ENCODE data around the gene GLB1L3. TPM values are rescaled to one million over a fixed set of nuclear protein-coding genes. Genes with fewer than 3 reads are reported as not detected.

Gene GLB1L3
- total and polyA plus RNA-seq, 7 experiments from 2014 or later = 1.0 to 11.4 (median 2.5) TPM

DNA sequence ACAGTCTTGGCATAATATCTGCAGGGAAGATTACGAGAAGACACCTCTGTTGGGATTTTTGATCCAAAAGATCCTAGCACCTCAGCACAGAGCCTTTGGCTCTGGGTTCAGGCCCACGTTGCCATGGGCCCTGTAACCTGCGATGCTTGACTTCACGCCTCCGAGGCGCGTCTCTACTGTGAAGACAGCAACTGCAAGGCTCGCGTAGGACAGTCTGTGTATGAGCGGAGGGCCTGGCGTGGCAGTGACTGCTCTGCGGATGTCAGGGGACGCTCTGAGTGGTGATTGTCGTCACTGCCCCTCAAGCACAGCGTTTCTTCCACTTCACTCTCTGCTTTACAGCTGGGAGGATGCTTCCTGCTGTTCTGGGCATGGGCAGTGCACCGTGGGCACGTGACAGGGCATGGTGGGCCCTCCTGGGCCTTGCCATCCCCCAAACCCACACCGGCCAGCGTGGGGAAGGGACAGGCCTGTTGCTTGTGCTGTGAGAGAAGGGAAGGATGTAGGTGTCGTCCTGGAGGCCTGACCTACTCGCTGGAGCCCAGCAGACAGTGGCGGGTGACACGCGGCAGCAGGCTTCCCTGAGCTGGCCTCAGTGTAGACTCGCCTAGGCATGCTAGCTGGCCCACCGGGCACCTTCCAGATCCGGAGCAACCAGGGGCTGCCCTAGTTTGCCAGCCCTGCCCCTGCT lies 82.1 kb downstream of the GLB1L3 start:
- ChIA-PET POLR2A (no interaction called here), CTCF (no interaction called here)
- no peak for DNase-seq

DNA sequence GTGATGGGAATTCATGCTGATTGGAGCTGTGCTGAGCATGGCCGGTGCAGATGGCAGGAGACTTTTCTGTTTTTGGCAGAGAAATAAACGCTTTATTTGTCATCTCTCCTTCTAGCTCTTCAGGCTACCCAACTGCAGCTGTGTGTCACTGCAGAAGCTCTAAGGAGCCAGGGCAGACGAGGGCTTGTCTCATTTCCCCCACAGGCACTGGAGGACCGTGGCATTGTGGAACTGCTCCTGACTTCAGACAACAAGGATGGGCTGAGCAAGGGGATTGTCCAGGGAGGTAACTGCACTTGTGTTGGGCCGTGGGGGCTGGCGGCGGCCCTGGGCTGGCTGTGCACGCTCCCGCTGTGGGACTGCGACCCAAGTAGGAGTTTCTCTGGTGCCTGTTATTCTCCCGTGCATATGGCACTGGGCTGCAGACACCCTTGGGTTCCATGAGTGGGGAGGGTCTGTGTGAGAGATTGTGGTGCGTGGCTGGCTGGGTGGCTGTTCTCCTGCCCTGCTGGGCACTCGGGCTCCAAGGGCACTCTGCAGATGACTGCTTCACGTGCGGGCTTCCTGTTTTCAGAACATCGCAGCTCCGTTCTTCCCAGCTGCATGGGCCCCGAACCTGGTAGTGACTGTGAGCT lies 82.8 kb downstream of the GLB1L3 start:
- H3K4me1 ChIP-seq (ENCODE audit: control insufficient read depth in 2 of 2, insufficient read depth in 2 of 2, low read length in 2 of 2) = peaks cover 0 to 6% of the 10 kb centered on the region in 2 donors
- H3K4me3 Mint-ChIP-seq = no peak overlapping the region
- no peak overlapping the region for H3K4me3 ChIP-seq (ENCODE audit: low read length)
- H3K4me1 Mint-ChIP-seq = peaks cover 6 to 26% (median 16%) of the 10 kb centered on the region in 7 donors
- no peak overlapping the region for H3K27ac Mint-ChIP-seq
- H3K9me3 Mint-ChIP-seq = peaks cover 0 to 8% (median 0%) of the 10 kb centered on the region in 11 donors
- POLR2A ChIA-PET = no interaction called here
- CTCF ChIA-PET = interaction anchor here (1.1 kb wide), 1 partner anchor 85 kb away, joined by 4 read pairs; no protein-coding TSS in a partner anchor
- no peak overlapping the region for H3K27ac ChIP-seq (ENCODE audit: low read depth, low read length)
- ATAC-seq (no peak), DNase-seq (no peak)
- intact Hi-C loops (cut with micrococcal nuclease) = no loop called here
- no peaks in the 10 kb centered on the region for H3K36me3 ChIP-seq (ENCODE audit: control insufficient read depth in 2 of 3, insufficient read depth in 3 of 3, low read length in 3 of 3)
- no peaks in the 10 kb centered on the region for H3K9me3 ChIP-seq (ENCODE audit: control insufficient read depth in 2 of 3, low read length in 3 of 3)
- peaks cover 3 to 13% (median 6%) of the 10 kb centered on the region in 5 donors for H3K27me3 Mint-ChIP-seq
- H3K36me3 Mint-ChIP-seq = peaks cover 0 to 7% (median 0%) of the 10 kb centered on the region in 5 donors
- no peaks in the 10 kb centered on the region for H3K27me3 ChIP-seq (ENCODE audit: control insufficient read depth in 2 of 2, insufficient read depth in 2 of 2, low read length in 2 of 2)

More for the DNA sequence above, 82.1 kb downstream of the GLB1L3 start:
- no peak overlapping the region for H3K27ac ChIP-seq (ENCODE audit: low read depth, low read length)
- no peaks in the 10 kb centered on the region for H3K27me3 ChIP-seq (ENCODE audit: control insufficient read depth in 2 of 2, insufficient read depth in 2 of 2, low read length in 2 of 2)
- intact Hi-C loops (cut with micrococcal nuclease) = no loop called here
- H3K4me3 ChIP-seq (ENCODE audit: low read length) = no peak overlapping the region
- ATAC-seq = no peak
- H3K9me3 Mint-ChIP-seq = peaks cover 0 to 8% (median 0%) of the 10 kb centered on the region in 11 donors
- no peaks in the 10 kb centered on the region for H3K9me3 ChIP-seq (ENCODE audit: control insufficient read depth in 2 of 3, low read length in 3 of 3)
- H3K36me3 ChIP-seq (ENCODE audit: control insufficient read depth in 2 of 3, insufficient read depth in 3 of 3, low read length in 3 of 3) = no peaks in the 10 kb centered on the region
- peaks cover 3 to 13% (median 7%) of the 10 kb centered on the region in 5 donors for H3K27me3 Mint-ChIP-seq
- H3K4me1 ChIP-seq (ENCODE audit: control insufficient read depth in 2 of 2, insufficient read depth in 2 of 2, low read length in 2 of 2) = peaks cover 0 to 6% of the 10 kb centered on the region in 2 donors
- no peak overlapping the region for H3K4me3 Mint-ChIP-seq
- H3K4me1 Mint-ChIP-seq = peaks cover 6 to 26% (median 16%) of the 10 kb centered on the region in 7 donors
- peaks cover 0 to 9% (median 2%) of the 10 kb centered on the region in 5 donors for H3K36me3 Mint-ChIP-seq
- no peak overlapping the region for H3K27ac Mint-ChIP-seq

DNA sequence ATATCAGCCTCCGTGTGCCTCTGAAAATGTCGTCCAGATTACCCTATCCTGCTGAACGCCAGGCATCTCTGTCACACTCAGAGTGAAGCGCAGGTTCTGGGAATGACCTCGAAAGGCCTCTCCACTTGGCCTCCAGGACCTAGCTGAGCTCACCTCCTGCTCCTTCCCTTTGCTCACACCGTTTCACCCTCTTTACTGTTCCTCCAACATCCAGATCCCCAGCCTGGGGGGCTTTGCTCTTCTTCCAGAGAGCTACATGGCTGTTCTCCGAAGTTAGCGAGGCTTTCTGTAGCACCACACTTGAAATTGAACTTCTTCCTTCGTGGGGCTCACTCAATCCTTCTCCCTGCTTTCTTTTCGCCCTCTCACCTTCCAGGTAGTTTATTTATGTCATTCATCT lies 83.5 kb downstream of the GLB1L3 start:
- Histone ChIP-seq H3K9me3 (ENCODE audit: control insufficient read depth in 2 of 3, low read length in 3 of 3) (no peaks in the 10 kb centered on the region), H3K27ac (ENCODE audit: low read depth, low read length) (no peak overlapping the region), H3K4me3 (ENCODE audit: low read length) (no peak overlapping the region), H3K27me3 (ENCODE audit: control insufficient read depth in 2 of 2, insufficient read depth in 2 of 2, low read length in 2 of 2) (no peaks in the 10 kb centered on the region), H3K36me3 (ENCODE audit: control insufficient read depth in 2 of 3, insufficient read depth in 3 of 3, low read length in 3 of 3) (no peaks in the 10 kb centered on the region), H3K4me1 (ENCODE audit: control insufficient read depth in 2 of 2, insufficient read depth in 2 of 2, low read length in 2 of 2) (peaks cover 0 to 6% of the 10 kb centered on the region in 2 donors)
- CTCF ChIA-PET = interaction anchor here (0.5 to 1.1 kb wide), 2 partner anchors 86 to 103 kb away, joined by 3 to 4 read pairs; no protein-coding TSS in a partner anchor
- H3K4me1 Mint-ChIP-seq = peaks cover 6 to 26% (median 16%) of the 10 kb centered on the region in 7 donors
- POLR2A ChIA-PET = no interaction called here
- peaks cover 2 to 13% (median 6%) of the 10 kb centered on the region in 5 donors for H3K27me3 Mint-ChIP-seq
- intact Hi-C loops (cut with micrococcal nuclease) = no loop called here
- ATAC-seq (no peak), DNase-seq (no peak)
- H3K4me3 Mint-ChIP-seq = peak overlapping the region in 2 of 10 donors; percentile 52 to 58
- H3K36me3 Mint-ChIP-seq = peaks cover 0 to 7% (median 0%) of the 10 kb centered on the region in 5 donors
- H3K27ac Mint-ChIP-seq = peak overlapping the region in 3 of 9 donors; percentile 44 to 67 (median 57)
- H3K9me3 Mint-ChIP-seq = peaks cover 0 to 6% (median 0%) of the 10 kb centered on the region in 11 donors

DNA sequence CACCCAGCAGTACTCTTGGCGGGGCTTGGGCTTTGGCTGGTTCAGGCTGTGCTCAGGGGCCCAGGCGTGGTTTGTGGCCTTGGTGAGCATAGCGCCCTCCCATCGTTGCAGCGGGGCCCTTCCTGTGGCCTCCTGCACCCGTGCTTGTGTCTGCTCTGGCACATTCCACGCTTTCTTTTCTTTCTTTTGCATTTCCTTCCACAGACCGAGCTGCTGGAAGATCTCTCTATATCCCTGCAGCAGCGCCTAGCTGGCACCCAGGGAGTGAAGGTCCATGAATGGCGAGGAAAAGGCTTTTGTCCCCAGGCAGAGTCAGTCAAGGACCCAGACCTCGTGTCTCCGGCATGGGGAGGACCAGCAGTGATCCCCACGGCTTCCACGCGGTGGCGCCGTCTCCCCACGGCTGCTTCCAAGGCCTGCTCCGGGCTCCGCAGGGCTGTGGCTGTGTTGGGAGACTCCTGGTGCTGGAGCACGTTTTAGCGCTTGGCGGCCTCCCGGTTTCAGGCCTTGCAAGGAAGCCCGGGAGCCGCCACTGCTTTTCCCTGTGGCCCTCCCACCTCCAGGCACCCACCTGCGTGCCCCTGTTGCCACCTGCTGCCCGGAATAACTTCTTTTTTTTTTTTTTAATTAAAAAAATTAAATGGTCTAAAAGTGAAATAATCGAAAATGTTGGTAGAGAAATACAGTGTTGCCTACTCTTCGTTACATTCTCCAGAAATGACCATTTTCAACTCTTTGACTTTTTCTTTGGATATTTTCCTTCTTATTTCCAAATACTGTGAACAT lies 84.1 kb downstream of the GLB1L3 start:
- H3K4me3 ChIP-seq (ENCODE audit: low read length) = no peak overlapping the region
- H3K36me3 Mint-ChIP-seq = peaks cover 0 to 7% (median 0%) of the 10 kb centered on the region in 5 donors
- H3K27ac Mint-ChIP-seq = peak overlapping the region in 2 of 9 donors; percentile 57 to 67

DNA sequence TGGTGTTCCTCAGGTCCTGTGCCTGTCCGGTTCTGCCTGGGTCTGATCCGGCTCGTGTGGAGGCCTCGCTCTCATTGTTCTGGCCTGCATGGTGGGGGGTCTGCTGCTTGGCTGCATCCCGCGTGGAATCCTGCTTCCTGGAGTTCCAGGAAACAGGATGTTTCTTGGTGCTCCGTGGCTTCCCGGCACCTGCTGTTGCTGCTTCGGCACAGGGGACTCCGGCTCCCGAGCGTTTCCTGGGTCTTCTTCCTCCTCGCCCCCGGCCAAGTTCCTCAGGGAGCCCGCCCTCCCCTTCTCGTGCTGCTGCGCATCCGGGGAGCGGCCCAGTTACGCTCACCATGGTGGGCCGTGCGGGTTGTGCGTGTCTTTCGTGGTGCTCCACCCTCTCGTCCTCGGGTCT lies 85.5 kb downstream of the GLB1L3 start:
- Mint-ChIP-seq H3K9me3 (no peaks in the 10 kb centered on the region), H3K27me3 (peaks cover 0 to 13% (median 6%) of the 10 kb centered on the region in 5 donors), H3K4me1 (peaks cover 6 to 22% (median 16%) of the 10 kb centered on the region in 7 donors), H3K36me3 (peaks cover 0 to 7% (median 0%) of the 10 kb centered on the region in 5 donors), H3K27ac (peak overlapping the region in 5 of 9 donors; percentile 12 to 87 (median 29)), H3K4me3 (peak overlapping the region in 5 of 10 donors; percentile 18 to 70 (median 41))
- ChIA-PET POLR2A (no interaction called here), CTCF (no interaction called here)
- peak in 1 of 9 donors; percentile 20 for DNase-seq
- H3K27ac ChIP-seq (ENCODE audit: low read depth, low read length) = no peak overlapping the region
- intact Hi-C loops (cut with micrococcal nuclease) = no loop called here
- H3K4me3 ChIP-seq (ENCODE audit: low read length) = no peak overlapping the region
- no peaks in the 10 kb centered on the region for H3K9me3 ChIP-seq (ENCODE audit: control insufficient read depth in 2 of 3, low read length in 3 of 3)
- ATAC-seq = no peak
- peaks cover 0 to 6% of the 10 kb centered on the region in 2 donors for H3K4me1 ChIP-seq (ENCODE audit: control insufficient read depth in 2 of 2, insufficient read depth in 2 of 2, low read length in 2 of 2)
- H3K27me3 ChIP-seq (ENCODE audit: control insufficient read depth in 2 of 2, insufficient read depth in 2 of 2, low read length in 2 of 2) = no peaks in the 10 kb centered on the region
- H3K36me3 ChIP-seq (ENCODE audit: control insufficient read depth in 2 of 3, insufficient read depth in 3 of 3, low read length in 3 of 3) = no peaks in the 10 kb centered on the region

More for the DNA sequence above, 84.1 kb downstream of the GLB1L3 start:
- H3K9me3 ChIP-seq (ENCODE audit: control insufficient read depth in 2 of 3, low read length in 3 of 3) = no peaks in the 10 kb centered on the region
- CTCF ChIA-PET = interaction anchor here (0.5 to 1.1 kb wide), 3 partner anchors 86 to 508 kb away, joined by 3 to 4 read pairs (median 3); no protein-coding TSS in a partner anchor
- Mint-ChIP-seq H3K27me3 (peaks cover 0 to 13% (median 6%) of the 10 kb centered on the region in 5 donors), H3K9me3 (peaks cover 0 to under 1% (median 0%) of the 10 kb centered on the region in 11 donors), H3K4me3 (peak overlapping the region in 7 of 10 donors; percentile 3 to 58 (median 32)), H3K4me1 (peaks cover 6 to 22% (median 16%) of the 10 kb centered on the region in 7 donors)
- DNase-seq = peak; percentile 30 to 83 (median 60)
- H3K27ac ChIP-seq (ENCODE audit: low read depth, low read length) = no peak overlapping the region
- intact Hi-C loops (cut with micrococcal nuclease) = no loop called here
- no peaks in the 10 kb centered on the region for H3K27me3 ChIP-seq (ENCODE audit: control insufficient read depth in 2 of 2, insufficient read depth in 2 of 2, low read length in 2 of 2)
- peak; percentile 87 for ATAC-seq
- H3K4me1 ChIP-seq (ENCODE audit: control insufficient read depth in 2 of 2, insufficient read depth in 2 of 2, low read length in 2 of 2) = peaks cover 0 to 6% of the 10 kb centered on the region in 2 donors
- H3K36me3 ChIP-seq (ENCODE audit: control insufficient read depth in 2 of 3, insufficient read depth in 3 of 3, low read length in 3 of 3) = no peaks in the 10 kb centered on the region
- POLR2A ChIA-PET = no interaction called here

DNA sequence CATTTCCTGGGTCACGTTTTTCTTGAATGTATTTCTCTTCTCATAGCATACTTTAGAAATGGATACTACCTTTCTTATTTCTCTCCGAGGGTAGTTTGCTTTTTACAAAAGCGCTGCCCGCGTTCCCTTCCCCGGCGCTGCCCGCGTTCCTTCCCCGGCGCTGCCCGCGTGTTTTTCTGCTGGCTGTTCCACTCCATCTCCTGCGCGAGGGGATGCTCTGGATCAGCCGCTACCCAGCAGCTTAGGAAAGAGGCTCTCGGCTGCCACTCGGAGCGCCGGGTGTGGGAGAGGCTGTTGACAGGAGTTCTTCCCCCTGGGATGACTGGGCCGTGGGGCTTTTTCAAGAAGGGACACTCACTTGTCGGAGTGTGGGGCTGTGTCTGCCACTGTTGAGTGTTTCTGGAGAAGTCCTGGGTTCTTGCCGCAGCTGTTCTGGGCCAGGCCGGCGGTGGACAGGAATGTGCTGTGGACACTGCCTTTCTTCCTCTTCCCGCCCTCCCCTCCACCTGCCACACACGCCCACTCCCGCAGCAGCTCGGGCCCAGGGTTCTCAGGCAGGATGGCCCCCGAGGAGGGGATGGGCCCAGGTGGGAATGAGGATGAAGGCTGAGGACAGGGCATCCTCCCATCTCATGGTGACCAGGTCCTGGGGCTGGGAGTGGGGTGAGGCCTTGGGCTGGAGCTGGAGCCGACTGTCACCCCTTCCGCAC lies 86.2 kb downstream of the GLB1L3 start:
- no peak overlapping the region for H3K27ac ChIP-seq (ENCODE audit: low read depth, low read length)
- DNase-seq (no peak), ATAC-seq (no peak)
- peaks cover 0 to 4% (median 0%) of the 10 kb centered on the region in 5 donors for H3K36me3 Mint-ChIP-seq
- H3K4me1 Mint-ChIP-seq = peaks cover 6 to 22% (median 16%) of the 10 kb centered on the region in 7 donors
- H3K9me3 Mint-ChIP-seq = no peaks in the 10 kb centered on the region
- POLR2A ChIA-PET = no interaction called here
- no peaks in the 10 kb centered on the region for H3K36me3 ChIP-seq (ENCODE audit: control insufficient read depth in 2 of 3, insufficient read depth in 3 of 3, low read length in 3 of 3)
- no peaks in the 10 kb centered on the region for H3K9me3 ChIP-seq (ENCODE audit: control insufficient read depth in 2 of 3, low read length in 3 of 3)
- H3K4me1 ChIP-seq (ENCODE audit: control insufficient read depth in 2 of 2, insufficient read depth in 2 of 2, low read length in 2 of 2) = peaks cover 0 to 6% of the 10 kb centered on the region in 2 donors
- H3K27ac Mint-ChIP-seq = peak overlapping the region in 6 of 9 donors; percentile 0 to 87 (median 21)
- H3K27me3 ChIP-seq (ENCODE audit: control insufficient read depth in 2 of 2, insufficient read depth in 2 of 2, low read length in 2 of 2) = no peaks in the 10 kb centered on the region
- no peak overlapping the region for H3K4me3 ChIP-seq (ENCODE audit: low read length)
- peaks cover 0 to 13% (median 6%) of the 10 kb centered on the region in 5 donors for H3K27me3 Mint-ChIP-seq
- CTCF ChIA-PET = no interaction called here
- H3K4me3 Mint-ChIP-seq = peak overlapping the region in 4 of 10 donors; percentile 39 to 70 (median 50)
- intact Hi-C loops (cut with micrococcal nuclease) = no loop called here
